ENCODE measurements around the gene ATXN1.

Gene ATXN1

DNA sequence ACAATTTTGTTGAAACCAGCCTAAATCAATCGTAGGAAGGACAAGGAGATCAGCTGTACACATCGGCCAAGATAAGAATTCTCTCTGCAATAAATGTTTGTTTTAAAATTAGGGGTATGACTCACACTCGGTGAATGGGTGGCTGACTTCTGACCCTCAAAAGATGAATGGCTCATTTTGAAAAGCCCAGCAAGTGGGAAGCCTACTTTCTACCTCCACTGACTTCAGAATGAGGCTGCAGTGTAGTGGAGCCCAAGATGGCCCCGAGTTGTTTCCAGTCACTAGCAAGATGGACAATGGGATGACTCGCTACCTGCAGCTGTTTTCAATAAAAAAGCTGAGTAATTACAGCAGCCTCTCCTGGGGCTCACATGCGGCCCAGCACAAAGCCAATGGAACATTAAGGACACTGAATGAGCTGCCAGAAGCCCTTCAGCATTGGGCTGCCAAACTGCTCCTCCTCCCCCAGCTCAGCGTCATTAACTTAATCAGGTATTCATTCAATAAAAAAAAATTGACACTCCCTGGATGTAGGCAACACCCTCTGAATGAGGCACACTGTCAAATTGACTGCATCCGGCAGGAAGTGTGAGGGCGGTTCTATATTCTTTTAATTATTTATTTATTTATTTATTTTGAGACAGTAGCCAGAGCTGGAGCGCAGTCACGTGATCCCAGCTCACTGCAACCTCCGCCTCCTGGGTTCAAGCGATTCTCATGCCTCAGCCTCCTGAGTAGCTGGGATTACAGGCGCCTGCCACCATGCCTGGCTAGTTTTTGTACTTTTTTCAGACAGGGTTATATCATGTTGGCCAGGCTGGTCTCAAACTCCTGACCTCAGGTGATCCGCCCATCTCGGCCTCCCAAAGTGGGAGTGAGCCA, 415.6 kb downstream of the ATXN1 start:
- no peak for DNase-seq

DNA sequence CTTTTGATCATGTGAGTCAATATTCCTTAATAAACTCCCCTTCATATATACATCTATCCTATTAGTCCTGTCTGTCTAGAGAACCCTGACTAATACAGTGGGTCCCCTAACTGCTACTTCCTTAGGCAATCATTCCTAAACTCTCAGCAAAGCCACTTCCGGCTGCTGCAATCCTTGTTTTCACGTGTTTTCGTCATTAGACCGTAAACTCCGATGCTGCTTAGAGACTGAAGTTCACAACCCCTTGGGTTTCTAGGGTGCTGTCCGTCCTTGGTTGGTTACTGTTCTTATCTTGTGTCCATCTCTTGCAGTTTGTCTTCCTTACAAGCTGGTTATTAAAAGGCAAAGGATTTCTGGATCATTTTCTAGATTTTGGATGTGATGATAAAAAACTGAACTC, 416.5 kb downstream of the ATXN1 start:
- peak; percentile 28 for DNase-seq

DNA sequence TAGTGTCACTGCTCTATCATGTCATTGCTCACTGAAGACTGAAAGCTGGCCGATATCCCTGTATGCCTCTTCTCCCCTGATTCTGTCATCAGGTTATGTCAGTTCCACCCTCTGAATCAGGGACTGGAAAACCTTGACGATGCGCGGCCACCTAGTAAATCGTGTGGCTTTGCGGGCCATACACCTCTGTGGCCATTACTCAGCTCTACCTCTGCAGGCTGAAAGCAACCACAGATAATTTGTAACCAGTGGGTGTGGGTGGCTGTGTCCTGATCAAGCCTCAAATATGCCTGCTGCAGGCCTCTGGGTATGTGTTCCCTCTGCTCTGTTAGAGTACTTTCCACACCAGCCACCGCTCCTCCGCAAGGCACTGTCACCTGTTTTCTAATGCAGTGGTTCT, 417.7 kb downstream of the ATXN1 start:
- no peak for DNase-seq

- no peak for DNase-seq
These were observed 422.0 kb downstream of the ATXN1 start for GRCh38 chr6:16339265-16339587.

DNA sequence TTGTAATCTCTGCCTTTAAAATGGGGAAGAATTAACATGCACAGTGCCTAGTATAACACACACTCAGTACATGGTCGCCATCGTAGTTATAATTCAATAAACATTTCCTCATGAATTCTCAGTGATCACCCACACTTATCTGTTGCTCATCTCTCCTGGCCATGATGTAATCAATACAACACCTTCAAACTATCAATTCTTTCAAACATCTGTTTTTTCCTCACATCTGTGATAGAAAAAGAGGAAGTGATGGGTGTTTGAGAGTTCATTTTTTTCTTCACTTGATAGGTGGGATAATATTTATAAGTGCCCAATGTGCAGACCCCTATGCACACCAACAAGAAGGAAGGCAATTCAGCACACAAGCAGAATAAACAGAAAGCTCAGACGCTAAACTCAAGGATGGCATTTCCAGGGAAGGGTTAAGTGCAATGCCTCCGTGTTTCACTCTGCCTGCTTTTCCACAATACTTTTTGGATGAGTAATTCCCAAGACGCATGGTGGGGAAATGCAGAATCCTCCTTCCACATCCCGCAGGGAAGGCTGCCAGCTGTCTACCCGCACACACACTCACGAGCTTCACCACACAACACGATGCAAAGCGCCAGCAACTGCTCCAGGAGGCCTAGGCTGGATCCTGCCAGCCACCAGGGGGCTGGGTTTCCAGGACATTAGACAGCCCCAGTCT, 422.5 kb downstream of the ATXN1 start:
- no peak for DNase-seq

DNA sequence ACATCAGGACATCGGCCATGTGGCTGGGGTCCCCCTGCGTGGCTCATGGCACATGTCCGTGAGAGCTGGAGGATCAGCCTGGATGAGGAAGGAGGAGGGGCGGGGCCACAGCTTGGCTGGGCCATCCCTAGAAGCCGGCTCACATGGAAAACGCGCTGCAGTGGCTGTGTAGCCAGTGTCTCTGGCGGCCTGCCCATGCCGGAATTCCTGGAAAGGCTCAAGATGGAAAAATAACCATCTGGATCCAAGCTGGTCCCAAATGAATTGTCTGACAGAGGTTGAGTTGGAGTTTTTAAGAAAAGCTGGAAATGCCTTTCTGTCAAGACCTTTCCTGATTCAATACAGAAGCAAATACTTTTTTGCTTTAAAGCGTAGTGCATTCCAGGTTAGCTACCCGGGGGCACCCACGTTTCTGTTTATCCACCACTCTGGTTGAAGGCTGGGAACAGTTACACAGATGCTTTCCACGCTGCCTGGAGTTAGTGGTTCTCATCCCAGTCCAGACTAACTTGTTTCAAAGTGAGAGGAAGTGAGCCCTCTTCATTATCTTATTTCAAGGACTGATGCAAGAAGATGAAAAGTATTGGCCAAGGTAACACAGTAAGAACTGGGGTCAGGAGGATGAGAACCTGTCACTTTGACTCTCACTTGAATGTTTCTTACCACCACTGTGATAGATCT, 423.8 kb downstream of the ATXN1 start:
- no peak for DNase-seq

DNA sequence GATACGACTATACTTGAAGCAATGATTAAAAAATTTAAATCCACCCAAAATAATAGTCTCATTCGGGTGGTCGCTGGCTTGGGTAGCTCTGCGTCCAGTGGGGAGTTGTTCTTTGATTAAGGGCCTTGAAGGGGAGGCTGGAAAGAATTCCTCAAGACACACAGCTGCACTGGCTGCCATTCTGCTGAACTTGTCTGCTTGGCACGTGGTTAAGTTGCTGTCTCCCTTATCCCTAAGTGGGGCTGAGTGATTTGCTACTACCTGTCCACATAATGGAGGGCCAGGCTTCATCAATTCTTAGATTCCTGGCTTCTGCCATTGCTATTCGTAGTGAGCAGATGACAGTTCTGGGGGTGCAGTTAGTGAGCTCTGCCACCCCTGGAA, 424.4 kb downstream of the ATXN1 start:
- no peak for DNase-seq

DNA sequence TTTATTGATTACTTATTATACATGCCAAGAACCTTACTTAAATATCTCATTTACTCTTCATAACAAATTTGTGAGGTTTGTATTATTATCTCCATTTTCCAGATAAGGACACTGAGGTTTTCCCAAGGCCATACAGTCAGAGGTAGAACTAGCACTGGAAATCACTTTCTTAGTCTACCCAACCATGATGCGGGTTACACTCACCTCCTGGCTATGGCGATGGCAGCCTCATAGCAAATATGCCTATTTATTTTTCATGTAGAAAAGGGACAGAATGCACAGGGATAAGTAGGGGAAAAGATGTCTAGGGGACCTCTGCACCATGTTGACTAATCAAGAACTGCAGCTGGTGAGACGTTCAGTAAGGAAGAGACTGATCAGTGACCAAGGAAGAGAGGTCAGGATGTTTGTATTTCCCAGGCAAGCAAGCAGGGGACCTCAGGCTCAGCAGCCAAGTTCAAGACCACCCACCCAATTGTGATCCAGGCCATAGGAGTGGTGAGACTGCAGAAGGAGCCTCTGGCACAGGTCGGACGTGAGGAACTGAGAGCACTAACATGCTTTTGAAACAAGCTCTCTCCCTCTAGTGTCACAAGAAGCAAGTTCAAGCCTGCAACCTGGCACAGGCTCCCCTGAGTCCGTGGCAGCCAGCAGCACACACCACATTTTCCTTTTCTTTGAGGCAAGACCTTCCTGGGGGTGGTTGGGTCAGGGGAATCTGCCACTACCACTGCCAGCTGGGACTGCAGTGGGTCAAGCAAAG, 425.0 kb downstream of the ATXN1 start:
- no peak for DNase-seq

- DNase-seq: no peak
These were observed 426.1 kb downstream of the ATXN1 start for GRCh38 chr6:16335176-16335575.

DNA sequence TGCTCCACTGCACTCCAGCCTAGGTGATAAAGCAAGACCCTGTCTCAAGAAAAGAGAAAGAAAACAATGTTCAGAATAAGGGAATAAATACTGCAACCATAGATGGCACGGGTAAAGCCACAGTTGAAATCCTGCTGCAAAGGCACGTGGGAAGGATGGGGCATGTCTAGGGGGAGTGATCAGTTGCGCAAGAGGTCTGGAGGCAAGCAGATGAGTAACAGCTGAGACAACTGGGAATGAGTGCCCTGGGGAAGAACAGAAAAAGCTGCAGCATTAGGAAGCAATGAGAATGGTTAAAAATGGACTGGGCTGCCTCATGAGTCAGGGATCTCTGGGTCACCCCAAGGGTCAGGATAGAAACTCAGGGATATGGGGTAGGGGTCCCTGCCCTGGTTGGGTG, 426.6 kb downstream of the ATXN1 start:
- peak; percentile 94 for DNase-seq

DNA sequence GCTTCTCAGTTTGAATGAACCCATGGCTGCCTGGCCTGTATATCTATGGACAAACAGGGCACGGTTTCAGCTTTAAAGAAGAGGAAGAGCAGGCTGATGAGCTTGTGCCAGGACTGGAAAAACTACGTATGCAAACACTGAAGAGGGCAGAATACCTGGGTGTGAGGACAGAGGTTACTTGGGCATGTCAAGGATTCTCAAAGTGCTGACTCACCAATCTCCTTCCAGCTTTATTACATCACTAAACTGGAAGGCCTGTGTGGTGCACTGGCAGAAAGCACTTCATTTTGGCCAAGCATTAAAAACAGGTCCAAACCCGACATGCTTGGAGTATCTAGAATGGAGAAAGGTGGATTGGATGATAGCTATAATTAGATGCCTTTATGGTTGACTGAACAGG, 427.7 kb downstream of the ATXN1 start:
- no peak for DNase-seq

DNA sequence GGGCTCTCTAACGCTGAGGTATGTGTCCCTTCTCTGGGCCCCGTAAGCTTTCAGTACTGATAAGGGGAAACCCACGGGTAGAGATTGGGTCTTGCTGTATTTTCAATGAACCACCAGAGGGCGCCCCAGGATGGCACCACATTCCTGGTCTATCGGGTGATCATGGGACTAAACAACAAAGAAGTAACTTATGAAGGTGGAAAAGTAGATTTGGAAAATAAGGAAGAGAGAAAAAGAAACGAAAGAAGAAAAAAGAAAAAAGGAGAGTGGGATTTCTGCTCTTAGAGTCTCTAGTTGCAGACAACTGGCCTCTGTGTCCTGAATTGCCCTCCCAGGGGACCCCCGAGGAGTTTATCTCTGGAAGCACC, 429.1 kb downstream of the ATXN1 start:
- peak; percentile 85 for DNase-seq

DNA sequence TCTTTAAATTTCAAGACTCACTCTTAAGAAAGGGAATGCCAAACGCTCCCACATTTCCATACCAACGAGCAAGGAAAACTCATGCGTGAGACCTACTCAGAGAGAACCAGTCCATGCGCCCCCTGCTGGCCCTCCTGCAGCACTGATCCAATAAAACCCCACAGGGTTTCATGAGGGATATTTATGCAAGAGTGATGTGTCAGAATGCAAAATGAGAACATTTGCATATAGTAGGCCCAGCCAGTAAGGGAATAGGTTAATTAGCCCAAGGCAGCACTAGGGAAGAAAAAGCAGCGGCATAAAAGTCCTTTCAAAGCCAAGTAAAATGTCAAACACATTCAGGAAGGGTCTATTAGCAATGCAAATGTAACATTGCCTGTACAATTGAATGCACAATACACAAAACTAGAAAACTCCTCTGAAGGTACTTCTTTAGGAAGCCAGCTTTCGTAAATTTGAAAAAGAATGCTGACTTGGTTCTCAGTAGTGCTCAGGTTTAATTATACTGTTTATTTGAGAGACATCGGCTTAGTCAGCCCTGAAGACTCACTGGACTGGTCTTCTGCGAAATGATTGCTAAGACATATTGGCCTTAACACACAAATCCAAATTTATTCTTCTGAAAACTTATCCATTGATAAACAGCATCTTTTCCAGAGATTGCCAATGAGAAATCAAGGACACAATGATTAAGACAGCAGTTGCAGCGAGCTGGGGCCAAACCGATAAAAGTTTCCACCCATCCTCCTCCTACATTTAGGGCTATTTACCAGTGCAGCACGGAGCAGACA, 429.7 kb downstream of the ATXN1 start:
- peak; percentile 88 for DNase-seq

DNA sequence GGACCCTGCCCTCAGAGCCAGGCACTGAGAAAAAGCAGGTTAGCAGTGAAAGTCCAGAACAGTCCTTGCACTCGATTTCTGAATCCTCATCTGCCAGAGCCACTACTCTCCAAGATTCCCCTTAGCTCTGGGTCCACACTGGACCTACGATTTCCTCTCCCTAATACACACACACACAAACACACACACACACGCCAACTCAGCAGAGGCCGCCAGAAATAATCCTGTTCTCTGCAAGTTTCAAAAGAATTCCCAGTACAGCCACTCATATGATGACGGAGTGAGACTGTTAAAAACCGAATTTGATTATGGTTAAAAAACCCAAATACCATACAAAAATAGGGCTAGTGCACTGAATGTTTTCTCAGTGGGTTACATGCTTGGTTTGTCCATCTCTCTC, 432.0 kb downstream of the ATXN1 start:
- no peak for DNase-seq

DNA sequence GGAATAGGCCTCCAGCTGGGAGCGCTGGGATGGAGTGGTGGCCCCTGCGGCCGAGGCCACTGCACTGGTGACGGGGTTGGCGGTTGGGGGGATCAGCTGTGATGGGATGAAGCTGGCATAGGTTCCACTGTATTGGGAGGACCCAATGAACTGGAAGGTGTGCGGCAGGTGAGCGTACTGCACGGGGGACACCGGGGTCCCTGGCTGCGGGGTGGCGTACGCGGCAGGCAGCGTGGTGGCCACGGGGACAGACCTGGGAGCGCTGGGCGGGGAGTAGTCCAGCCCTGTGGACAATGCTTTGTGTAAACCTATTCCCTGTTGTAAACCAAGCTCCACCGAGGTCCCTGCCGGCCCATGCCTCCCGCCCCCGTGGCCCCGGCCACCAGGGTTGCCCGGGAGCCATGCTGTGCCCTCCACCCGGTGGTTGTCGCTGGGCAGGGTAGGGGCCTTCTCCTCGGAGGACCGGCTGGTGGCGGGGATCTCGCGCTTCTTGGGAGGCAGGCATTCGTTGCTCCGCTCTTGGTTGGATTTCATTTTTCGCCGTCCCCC, 433.4 kb downstream of the ATXN1 start:
- DNase-seq: no peak

DNA sequence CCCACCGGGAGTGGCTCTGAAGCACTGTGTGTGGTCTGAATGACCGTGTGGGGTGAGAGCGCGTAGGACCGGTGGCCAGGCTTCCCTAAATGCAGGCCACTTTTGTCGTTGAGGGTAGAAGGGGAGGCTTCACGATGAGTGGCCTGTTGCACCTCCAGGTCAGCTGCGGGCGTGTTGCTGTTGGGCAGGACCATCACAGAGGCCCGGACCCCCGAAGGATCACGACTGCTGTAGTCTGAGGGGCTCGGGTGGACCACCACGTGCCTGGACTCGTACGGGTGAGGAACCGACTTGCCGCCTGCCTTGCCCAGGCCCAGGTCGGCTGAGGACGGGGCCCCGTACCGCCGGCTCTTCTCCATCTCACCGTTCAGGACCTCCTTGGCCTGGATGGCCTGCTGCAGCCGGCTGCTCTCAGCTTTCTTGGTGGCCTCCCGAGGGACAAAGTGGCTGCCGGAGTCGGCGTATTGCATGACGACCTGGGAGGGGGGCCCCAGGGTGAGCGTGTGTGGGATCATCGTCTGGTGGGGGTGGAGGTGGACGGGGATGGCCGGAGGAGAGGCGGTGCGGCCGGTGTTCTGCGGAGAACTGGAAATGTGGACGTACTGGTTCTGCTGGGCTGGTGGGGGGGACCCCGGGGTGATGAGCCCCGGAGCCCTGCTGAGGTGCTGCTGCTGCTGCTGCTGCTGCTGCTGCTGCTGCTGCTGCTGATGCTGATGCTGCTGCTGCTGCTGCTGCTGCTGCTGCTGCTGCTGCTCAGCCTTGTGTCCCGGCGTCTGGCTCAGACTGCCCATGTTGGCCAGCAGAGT, 434.1 kb downstream of the ATXN1 start:
- no peak for DNase-seq

DNA sequence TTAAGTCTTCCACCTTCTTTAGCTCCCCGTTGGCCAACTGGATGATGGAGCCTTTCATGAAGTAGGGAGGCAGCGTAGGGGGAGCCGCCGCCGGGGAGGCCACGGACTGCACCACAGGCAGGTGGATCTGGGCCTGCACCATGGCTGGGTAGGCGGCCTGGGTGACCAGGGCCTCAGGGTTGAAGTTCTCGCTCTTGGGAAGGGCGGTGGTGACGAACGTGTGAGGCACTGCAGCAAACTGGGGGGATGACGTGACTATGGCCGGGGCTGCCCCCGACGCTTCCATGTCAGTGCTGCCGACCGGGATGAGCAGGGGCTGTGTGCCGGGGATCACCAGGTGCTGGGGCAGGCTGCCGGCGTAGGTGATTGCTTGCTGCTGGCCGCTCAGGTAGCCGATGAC, 434.7 kb downstream of the ATXN1 start:
- DNase-seq: no peak

DNA sequence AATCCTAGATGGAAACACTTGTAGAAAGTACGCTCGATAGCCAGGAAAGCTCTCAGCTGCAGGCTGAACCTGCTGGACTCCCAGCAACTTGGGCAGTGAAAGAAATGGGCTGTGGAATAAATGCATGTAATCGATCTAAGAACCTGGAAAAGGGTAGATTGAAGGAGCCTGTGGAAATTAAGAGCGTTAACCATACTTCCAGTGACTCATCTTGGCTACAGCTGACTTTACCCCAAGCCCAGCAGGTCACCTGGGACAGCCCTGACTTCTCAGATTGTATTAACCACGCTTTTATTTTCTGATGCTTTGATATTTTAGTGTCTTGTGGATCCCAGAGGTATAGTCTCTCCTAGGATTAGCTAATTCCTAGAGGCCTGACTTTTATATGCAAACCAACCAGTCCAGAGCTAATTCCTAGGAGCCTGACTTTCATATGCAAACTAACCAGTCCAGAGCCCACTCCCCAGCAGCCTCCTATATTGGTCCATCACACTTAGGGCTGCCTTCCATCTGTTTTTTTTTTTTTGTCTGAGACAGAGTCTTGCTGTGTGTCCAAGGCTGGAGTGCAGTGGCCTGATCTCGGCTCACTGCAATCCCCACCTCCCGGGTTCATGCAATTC, 436.5 kb downstream of the ATXN1 start:
- no peak for DNase-seq

- no peak for DNase-seq
These were observed 437.1 kb downstream of the ATXN1 start for GRCh38 chr6:16324184-16324583.

DNA sequence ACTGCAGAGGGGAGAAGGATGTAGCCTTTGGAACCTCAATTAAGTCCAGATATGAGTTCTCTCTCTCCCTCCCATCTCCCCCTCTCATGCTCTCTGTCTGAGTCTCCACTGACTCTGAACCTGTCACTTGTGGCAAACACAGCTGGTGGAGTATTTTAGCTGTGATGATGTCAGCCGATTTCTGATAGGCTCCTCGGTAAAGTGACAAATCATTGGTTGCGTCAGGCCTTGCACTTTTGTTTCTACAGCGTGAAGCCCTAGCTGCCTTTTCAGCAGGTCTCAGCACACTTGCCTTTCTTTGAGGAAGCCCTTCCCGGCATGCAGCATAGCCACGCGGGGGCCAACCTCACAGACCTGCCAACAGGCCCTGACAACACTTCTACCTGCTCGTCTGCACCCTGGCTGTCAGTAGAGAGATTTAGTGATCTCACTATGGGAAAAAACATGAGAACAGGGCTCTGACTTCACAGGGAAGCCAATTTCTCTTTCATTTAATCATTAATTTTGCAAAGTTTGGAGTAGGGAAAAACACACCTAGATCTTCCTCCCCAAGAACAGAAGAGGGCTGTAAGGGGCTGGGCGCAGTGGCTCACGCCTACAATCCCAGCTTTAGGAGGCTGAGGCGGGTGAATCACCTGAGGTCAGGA, 438.5 kb downstream of the ATXN1 start:
- DNase-seq: peak; percentile 91

Measured in suppressor macrophage treated with lipopolysaccharide for 4 hours (primary cell).